H1 (cell line): ENCODE measurements around the gene ADAM12.

Experiments
- GABPA ChIP-seq: IDR thresholded peaks from 2 replicates; pipeline ENCODE4 v1.6.1; 2011; ENCODE audit warnings: mild to moderate bottlenecking, low read length, moderate library complexity, borderline replicate concordance; ENCODE audit not compliant: insufficient read depth
- JUN ChIP-seq: IDR thresholded peaks from 2 replicates; pipeline ENCODE4 v1.6.1; 2011; ENCODE audit warnings: low read depth, mild to moderate bottlenecking, improper control_type of control experiment, low read length
- POLR2A ChIP-seq, 2 experiments: IDR thresholded peaks; 1 replicate in 1 of 2; 2 replicates in 1 of 2; pipeline ENCODE4 v1.6.1; 2011; ENCODE audit warnings: low read depth in 2 of 2, low read length in 2 of 2, mild to moderate bottlenecking in 2 of 2; ENCODE audit errors: control extremely low read depth in 1 of 2
- POLR2AphosphoS5 ChIP-seq: IDR thresholded peaks from 2 replicates; pipeline ENCODE4 v1.6.1; 2011; ENCODE audit warnings: low read depth, low read length
- RAD21 ChIP-seq, 2 experiments: IDR thresholded peaks in 1 of 2; conservative IDR thresholded peaks in 1 of 2; 2 replicates each; pipeline ENCODE4 v1.6.1; 2011; ENCODE audit warnings: low read depth in 2 of 2, low read length in 2 of 2, improper control_type of control experiment in 1 of 2, inconsistent platforms in 1 of 2, mild to moderate bottlenecking in 1 of 2, moderate library complexity in 1 of 2
- SIN3A ChIP-seq, 2 experiments: IDR thresholded peaks in 1 of 2; conservative IDR thresholded peaks in 1 of 2; 2 replicates each; pipeline ENCODE4 v1.6.1; 2011 to 2012; ENCODE audit warnings: low read length in 2 of 2, improper control_type of control experiment in 1 of 2, low read depth in 1 of 2, mild to moderate bottlenecking in 1 of 2
- ZNF274 ChIP-seq: IDR thresholded peaks from 2 replicates; pipeline ENCODE4 v1.7.0; 2012; ENCODE audit warnings: low read length, borderline replicate concordance; ENCODE audit errors: extremely low read depth
- TF ChIP-seq, protein P1 (sequence below), 3 experiments: IDR thresholded peaks; 1 replicate in 2 of 3; 2 replicates in 1 of 3; pipeline versions ENCODE4 v1.5.1 to v1.6.1; 2011; ENCODE audit warnings: low read length in 3 of 3, mild to moderate bottlenecking in 3 of 3, inconsistent platforms in 2 of 3, low read depth in 1 of 3, moderate library complexity in 1 of 3; ENCODE audit not compliant: insufficient read depth in 1 of 3; ENCODE audit errors: control extremely low read depth in 1 of 3
- TF ChIP-seq, protein P2 (sequence below): IDR thresholded peaks from 2 replicates; pipeline ENCODE4 v1.6.1; 2012; ENCODE audit warnings: inconsistent platforms

DNA sequence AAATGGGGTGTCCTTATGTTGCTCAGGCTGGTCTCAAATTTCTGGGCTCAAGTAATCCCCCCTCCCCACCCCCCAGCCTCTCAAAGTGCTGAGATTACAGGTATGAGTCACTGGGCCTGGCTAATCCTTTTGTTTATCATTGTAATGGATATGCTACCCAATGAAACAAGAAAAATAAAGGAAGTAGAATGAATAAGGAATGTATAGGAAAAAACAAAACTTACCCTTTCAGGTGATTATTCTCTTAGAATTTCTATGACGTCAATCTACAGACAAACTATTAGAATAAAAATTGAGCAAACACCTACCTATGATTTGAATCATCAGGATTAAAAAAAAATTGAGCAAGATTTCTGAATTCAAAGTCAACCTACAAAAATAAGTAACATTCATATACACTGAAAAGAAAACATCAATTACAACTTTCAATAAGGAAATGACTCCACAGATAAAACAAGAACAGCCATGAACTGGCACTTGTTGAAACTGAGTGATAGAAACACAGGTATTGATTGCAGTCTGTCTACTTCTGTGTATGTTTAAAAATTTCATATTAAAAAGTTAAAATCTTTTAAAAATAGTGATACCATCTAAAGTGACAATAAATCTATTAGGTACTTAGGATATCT, 12.2 kb downstream of the ADAM12 start:
- TF ChIP-seq POLR2AphosphoS5 (no peak), ZNF274 (no peak), POLR2A (IDR thresholded peaks at IDR 0.05; ENCODE audit: control extremely low read depth in 1 of 2, low read depth in 2 of 2, low read length in 2 of 2) (no peak), JUN (no peak), SIN3A (conservative IDR thresholded peaks at IDR 0.05 in 1 of 2, IDR thresholded peaks at IDR 0.05 in 1 of 2; ENCODE audit: low read depth in 1 of 2, low read length in 2 of 2) (no peak), RAD21 (IDR thresholded peaks at IDR 0.05 in 1 of 2, conservative IDR thresholded peaks at IDR 0.05 in 1 of 2; ENCODE audit: low read depth in 2 of 2, low read length in 2 of 2) (no peak), GABPA (no peak)
- TF ChIP-seq, protein P1, sequence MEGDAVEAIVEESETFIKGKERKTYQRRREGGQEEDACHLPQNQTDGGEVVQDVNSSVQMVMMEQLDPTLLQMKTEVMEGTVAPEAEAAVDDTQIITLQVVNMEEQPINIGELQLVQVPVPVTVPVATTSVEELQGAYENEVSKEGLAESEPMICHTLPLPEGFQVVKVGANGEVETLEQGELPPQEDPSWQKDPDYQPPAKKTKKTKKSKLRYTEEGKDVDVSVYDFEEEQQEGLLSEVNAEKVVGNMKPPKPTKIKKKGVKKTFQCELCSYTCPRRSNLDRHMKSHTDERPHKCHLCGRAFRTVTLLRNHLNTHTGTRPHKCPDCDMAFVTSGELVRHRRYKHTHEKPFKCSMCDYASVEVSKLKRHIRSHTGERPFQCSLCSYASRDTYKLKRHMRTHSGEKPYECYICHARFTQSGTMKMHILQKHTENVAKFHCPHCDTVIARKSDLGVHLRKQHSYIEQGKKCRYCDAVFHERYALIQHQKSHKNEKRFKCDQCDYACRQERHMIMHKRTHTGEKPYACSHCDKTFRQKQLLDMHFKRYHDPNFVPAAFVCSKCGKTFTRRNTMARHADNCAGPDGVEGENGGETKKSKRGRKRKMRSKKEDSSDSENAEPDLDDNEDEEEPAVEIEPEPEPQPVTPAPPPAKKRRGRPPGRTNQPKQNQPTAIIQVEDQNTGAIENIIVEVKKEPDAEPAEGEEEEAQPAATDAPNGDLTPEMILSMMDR (IDR thresholded peaks at IDR 0.05; ENCODE audit: control extremely low read depth in 1 of 3, insufficient read depth in 1 of 3, low read depth in 1 of 3, low read length in 3 of 3) = no peak
- TF ChIP-seq, protein P2, sequence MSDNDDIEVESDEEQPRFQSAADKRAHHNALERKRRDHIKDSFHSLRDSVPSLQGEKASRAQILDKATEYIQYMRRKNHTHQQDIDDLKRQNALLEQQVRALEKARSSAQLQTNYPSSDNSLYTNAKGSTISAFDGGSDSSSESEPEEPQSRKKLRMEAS = no peak
